Testis (tissue), 2 donors: Measurements from ENCODE around the gene SPTLC2.

ENCODE experiments used
- CTCF ChIP-seq, 3 experiments: fragments of 450-650 bp in 2 of 3; fragments of 200-600 bp in 1 of 3; sonication (generic) in 1 of 3; IDR thresholded peaks; one replicate each; pipeline ENCODE4 v1.5.1; 2016 to 2019; ENCODE audit warnings: antibody characterized with exemption in 3 of 3, mild to moderate bottlenecking in 2 of 3, moderate library complexity in 1 of 3
- POLR2A ChIP-seq: fragments of 450-650 bp; IDR thresholded peaks from one replicate; pipeline ENCODE4 v1.6.1; 2017; ENCODE audit warnings: antibody characterized with exemption, mild to moderate bottlenecking, moderate library complexity

DNA sequence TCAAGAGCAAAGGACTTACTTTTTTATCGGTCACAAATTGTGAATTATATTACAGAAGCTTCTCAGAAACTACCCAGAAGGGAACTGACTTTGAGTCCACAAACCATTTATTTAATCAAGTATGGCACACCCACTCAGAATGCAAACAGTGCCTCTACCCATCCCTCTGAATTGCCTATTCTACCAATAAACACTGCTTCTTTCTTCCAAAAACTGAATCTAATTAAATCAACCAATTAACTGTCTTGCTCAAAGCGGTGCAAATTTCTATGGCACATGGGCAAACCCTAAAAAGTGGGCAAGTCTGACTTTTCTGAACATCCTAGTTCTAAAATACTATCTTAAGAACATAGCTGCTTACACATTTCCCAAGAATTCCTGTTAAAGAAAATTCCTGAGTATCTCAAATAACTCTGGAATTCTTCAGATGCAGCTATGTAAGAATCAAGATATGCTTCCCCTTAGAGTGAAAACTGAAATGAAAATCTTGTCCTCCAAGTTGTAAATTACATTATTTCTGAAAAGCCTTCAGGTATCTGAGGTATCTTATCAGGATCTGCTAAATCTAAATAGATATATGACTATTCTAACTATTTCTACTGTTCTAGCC lies 4.3 kb downstream of the SPTLC2 start:
- TF ChIP-seq CTCF (IDR thresholded peaks at IDR 0.05) (no peak), POLR2A (no peak)
